Measurements from ENCODE around the gene GPC1. TPM values are rescaled to one million over a fixed set of nuclear protein-coding genes. Genes with fewer than 3 reads are reported as not detected.

The GPC1 gene
- total and polyA plus RNA-seq, 2 of the 13 experiments (the other 11 are each of a cell fraction or from before 2014, with no cell fraction given), result 4.0 to 5.5 TPM

DNA sequence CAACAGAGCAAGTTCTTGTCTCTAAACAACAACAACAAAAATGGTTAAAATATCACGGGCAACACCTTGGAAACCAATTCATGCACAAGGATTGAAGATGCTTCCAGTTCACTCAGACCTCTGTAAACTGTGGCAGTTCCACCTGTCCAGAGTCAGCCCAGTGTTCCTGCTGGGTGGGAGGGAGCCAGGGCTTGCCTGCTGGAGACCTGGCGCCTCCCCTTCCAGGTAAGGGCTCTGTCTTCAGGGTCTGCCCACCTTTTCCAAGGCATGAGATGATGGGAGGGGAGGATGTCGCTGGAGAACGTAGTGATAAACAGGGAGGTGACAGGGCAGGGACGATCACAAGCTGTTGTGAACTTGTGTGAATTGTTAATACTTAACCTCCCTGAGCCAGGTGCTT is 9.8 kb upstream of the GPC1 start:
- no peaks in the 10 kb centered on the region for H4K20me1 ChIP-seq (ENCODE audit: insufficient read depth, low read length)
- TF ChIP-seq ZNF660 (CRISPR knock-in tag; IDR thresholded peaks at IDR 0.05; ENCODE audit: borderline replicate concordance, low read depth) (no peak), ZSCAN22 (CRISPR knock-in tag; IDR thresholded peaks at IDR 0.05) (no peak), CBX2 (IDR thresholded peaks at IDR 0.05; ENCODE audit: low read depth, low read length) (no peak), CBX2 (CRISPR knock-in tag; IDR thresholded peaks at IDR 0.05; ENCODE audit: low read depth) (no peak), ZFP36 (IDR thresholded peaks at IDR 0.05; ENCODE audit: borderline replicate concordance, low read depth, low read length, partially characterized antibody) (no peak)
- TF ChIP-seq, protein P1, sequence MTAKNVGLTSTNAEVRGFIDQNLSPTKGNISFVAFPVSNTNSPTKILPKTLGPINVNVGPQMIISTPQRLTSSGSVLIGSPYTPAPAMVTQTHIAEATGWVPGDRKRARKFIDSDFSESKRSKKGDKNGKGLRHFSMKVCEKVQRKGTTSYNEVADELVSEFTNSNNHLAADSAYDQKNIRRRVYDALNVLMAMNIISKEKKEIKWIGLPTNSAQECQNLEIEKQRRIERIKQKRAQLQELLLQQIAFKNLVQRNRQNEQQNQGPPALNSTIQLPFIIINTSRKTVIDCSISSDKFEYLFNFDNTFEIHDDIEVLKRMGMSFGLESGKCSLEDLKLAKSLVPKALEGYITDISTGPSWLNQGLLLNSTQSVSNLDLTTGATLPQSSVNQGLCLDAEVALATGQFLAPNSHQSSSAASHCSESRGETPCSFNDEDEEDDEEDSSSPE (CRISPR knock-in tag; IDR thresholded peaks at IDR 0.05), result no peak
- FAIRE-seq (no peak), ATAC-seq (no peak), DNase-seq (ENCODE audit: low spot score) (no peak)
- no peak overlapping the region for H2AFZ ChIP-seq (ENCODE audit: low read length)
- peaks cover 13% of the 10 kb centered on the region; the same call in 1 of the 2 replicates for H3K9me3 ChIP-seq (ENCODE audit: low read length)
- CTCF ChIA-PET (ENCODE audit: low intra/inter-chr PET ratio, low total read pairs), result no interaction called here
- H3K9ac ChIP-seq (ENCODE audit: insufficient read depth, low read depth, low read length), result no peak overlapping the region
- peaks cover 13 to 77% of the 10 kb centered on the region in 2 experiments for H3K27me3 ChIP-seq (ENCODE audit: control insufficient read depth in 1 of 2, insufficient read depth in 2 of 2, low read length in 2 of 2)
- H3K27ac ChIP-seq (ENCODE audit: extremely low read length, insufficient read depth, low read length), result no peak overlapping the region
- POLR2A ChIA-PET, result no interaction called here
- intact Hi-C loops (cut with micrococcal nuclease; ENCODE audit: unreplicated experiment) (no loop called here), in situ Hi-C loops (cut with HindIII; ENCODE audit: extremely low pct_ligation_motif_present, low pct_unique_long_range_greater_than_20kb) (no loop called here)
- H3K79me2 ChIP-seq (ENCODE audit: insufficient read depth, low read length), result no peaks in the 10 kb centered on the region
- no peaks in the 10 kb centered on the region for H3K4me1 ChIP-seq (ENCODE audit: insufficient read depth, low read length)
- 18% methylated on average over 5 of the region's 5 CpGs for WGBS (ENCODE audit: low lambda C conversion rate)
- no peaks in the 10 kb centered on the region for H3K36me3 ChIP-seq (replicated peaks in 1 of 2; ENCODE audit: control insufficient read depth in 1 of 2, insufficient read depth in 2 of 2, low read length in 2 of 2)
- no peak overlapping the region for H3K4me2 ChIP-seq (ENCODE audit: low read depth, low read length)
- H3K4me3 ChIP-seq (replicated peaks in 1 of 3; ENCODE audit: insufficient read depth in 1 of 3, low read depth in 2 of 3, low read length in 3 of 3), result no peak overlapping the region
- no TSS peak for BruUV-seq (replicated peaks)

DNA sequence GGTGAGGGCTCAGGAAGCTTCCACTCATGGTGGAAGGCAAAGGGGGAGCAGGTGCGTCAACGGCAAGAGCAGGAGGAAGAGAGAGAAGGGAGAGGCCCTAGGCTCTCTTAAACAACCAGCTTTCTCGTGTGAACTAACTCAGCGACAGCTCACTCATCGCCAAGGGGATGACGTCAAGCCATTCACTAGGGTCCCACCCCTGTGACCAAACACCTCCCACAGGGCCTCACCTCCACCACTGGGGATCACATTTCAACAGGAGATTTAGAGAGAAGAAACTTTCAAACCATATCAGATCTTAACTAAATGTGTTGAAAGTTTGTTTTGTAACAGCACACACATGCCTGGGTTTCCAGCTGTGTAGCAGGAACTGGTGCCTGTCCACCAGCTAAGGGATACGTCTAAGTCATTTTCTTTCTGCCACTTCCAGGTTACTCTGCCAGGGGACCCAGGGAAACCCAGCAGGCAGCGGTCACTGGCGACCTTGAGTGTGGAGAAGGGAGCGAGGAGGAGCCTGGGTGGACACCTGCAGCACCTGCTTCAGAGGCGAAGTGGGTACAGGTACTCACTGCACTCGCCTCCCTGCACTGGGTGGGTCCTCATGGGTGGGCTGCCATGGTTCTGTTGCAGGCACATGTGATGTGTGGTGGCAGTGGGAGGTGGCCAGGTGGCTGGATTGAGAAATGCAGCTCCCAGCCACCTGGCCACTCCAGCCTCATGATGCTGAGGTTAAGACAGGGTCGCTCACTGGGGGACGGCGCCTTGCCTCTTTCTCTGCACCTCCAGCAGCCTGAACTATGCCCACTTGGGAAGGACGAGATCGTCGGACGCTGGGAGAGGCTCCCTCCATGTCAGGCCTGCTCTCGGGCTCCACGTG is 8.4 kb upstream of the GPC1 start:
- FAIRE-seq (no peak), ATAC-seq (no peak), DNase-seq (ENCODE audit: low spot score) (no peak)
- in situ Hi-C loops (cut with HindIII; ENCODE audit: extremely low pct_ligation_motif_present, low pct_unique_long_range_greater_than_20kb), result no loop called here
- H3K9ac ChIP-seq (ENCODE audit: insufficient read depth, low read depth, low read length), result no peak overlapping the region
- no peaks in the 10 kb centered on the region for H3K9me3 ChIP-seq (ENCODE audit: low read length)
- CTCF ChIA-PET (ENCODE audit: low intra/inter-chr PET ratio, low total read pairs), result no interaction called here
- peaks cover 16 to 79% of the 10 kb centered on the region in 2 experiments for H3K27me3 ChIP-seq (ENCODE audit: control insufficient read depth in 1 of 2, insufficient read depth in 2 of 2, low read length in 2 of 2)
- H3K4me3 ChIP-seq (replicated peaks in 1 of 3; ENCODE audit: insufficient read depth in 1 of 3, low read depth in 2 of 3, low read length in 3 of 3), result no peak overlapping the region
- H3K79me2 ChIP-seq (ENCODE audit: insufficient read depth, low read length), result no peaks in the 10 kb centered on the region
- POLR2A ChIA-PET, result no interaction called here
- WGBS (ENCODE audit: low lambda C conversion rate), result 17% methylated on average over 18 of the region's 21 CpGs
- H2AFZ ChIP-seq (ENCODE audit: low read length), result no peak overlapping the region
- H4K20me1 ChIP-seq (ENCODE audit: insufficient read depth, low read length), result no peaks in the 10 kb centered on the region
- BruUV-seq (replicated peaks), result no TSS peak
- H3K36me3 ChIP-seq (replicated peaks in 1 of 2; ENCODE audit: control insufficient read depth in 1 of 2, insufficient read depth in 2 of 2, low read length in 2 of 2), result no peaks in the 10 kb centered on the region
- no peak overlapping the region for H3K27ac ChIP-seq (ENCODE audit: extremely low read length, insufficient read depth, low read length)
- H3K4me1 ChIP-seq (ENCODE audit: insufficient read depth, low read length), result no peaks in the 10 kb centered on the region
- H3K4me2 ChIP-seq (ENCODE audit: low read depth, low read length), result no peak overlapping the region
- intact Hi-C loops (cut with micrococcal nuclease; ENCODE audit: unreplicated experiment), result no loop called here
- TF ChIP-seq, protein P2, sequence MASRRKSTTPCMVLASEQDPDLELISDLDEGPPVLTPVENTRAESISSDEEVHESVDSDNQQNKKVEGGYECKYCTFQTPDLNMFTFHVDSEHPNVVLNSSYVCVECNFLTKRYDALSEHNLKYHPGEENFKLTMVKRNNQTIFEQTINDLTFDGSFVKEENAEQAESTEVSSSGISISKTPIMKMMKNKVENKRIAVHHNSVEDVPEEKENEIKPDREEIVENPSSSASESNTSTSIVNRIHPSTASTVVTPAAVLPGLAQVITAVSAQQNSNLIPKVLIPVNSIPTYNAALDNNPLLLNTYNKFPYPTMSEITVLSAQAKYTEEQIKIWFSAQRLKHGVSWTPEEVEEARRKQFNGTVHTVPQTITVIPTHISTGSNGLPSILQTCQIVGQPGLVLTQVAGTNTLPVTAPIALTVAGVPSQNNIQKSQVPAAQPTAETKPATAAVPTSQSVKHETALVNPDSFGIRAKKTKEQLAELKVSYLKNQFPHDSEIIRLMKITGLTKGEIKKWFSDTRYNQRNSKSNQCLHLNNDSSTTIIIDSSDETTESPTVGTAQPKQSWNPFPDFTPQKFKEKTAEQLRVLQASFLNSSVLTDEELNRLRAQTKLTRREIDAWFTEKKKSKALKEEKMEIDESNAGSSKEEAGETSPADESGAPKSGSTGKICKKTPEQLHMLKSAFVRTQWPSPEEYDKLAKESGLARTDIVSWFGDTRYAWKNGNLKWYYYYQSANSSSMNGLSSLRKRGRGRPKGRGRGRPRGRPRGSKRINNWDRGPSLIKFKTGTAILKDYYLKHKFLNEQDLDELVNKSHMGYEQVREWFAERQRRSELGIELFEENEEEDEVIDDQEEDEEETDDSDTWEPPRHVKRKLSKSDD (CRISPR knock-in tag; IDR thresholded peaks at IDR 0.05; ENCODE audit: low read depth), result no peak
- peak; percentile 74 for TF ChIP-seq CREB1 (IDR thresholded peaks at IDR 0.05)
- TF ChIP-seq CREB1 (CRISPR knock-in tag; IDR thresholded peaks at IDR 0.05), result no peak
- TF ChIP-seq MAFK (conservative IDR thresholded peaks at IDR 0.05 in 1 of 2, IDR thresholded peaks at IDR 0.05 in 1 of 2; ENCODE audit: low read length in 2 of 2), result no peak
- no peak for TF ChIP-seq RELA (CRISPR knock-in tag; IDR thresholded peaks at IDR 0.05)
- TF ChIP-seq ATF7 (IDR thresholded peaks at IDR 0.05), result peak; percentile 70
- TF ChIP-seq ATF7 (CRISPR knock-in tag; IDR thresholded peaks at IDR 0.05), result no peak
- TF ChIP-seq IRF2 (CRISPR knock-in tag; IDR thresholded peaks at IDR 0.05), result no peak
